Left ventricle myocardium superior (tissue), 1 donor: Measurements from ENCODE around the gene MSH6. TPM values are rescaled to one million over a fixed set of nuclear protein-coding genes. Genes with fewer than 3 reads are reported as not detected.

Source experiments
- ATAC-seq: fragments of 200-7000 bp; cut with Tn5 transposase; one replicate; pipeline ENCODE4 v1.9.1; 2020; ENCODE audit warnings: mild to moderate bottlenecking, moderate library complexity
- DNase-seq: peaks from one replicate; pipeline ENCODE4 v3.0.0-alpha.2; 2020
- intact Hi-C: fragments of 100-400 bp; cut with micrococcal nuclease; formaldehyde crosslinking; loops from one replicate; pipeline ENCODE4 v1.11.0; 2022
- total RNA-seq: library from RNA; stranded (reverse); fragmentation: NEBNext Ultra II Directional; extraction: Animal tissue kit (Norgen Biotek cat#: 25700); gene quantifications from one replicate; pipeline ENCODE4 v1.2.1, GENCODE V29; 2021
- donor health status: DM: no; HTN: yes; CAD: no; lungs with severe emphysema.

The MSH6 gene
- total RNA-seq, 1 donor from 2014 or later, result 24.7 TPM

- no peak for ATAC-seq
- no peak for DNase-seq
- intact Hi-C loops, result no loop called here
These were observed 4.1 kb upstream of the MSH6 start for GRCh38 chr2:47778698-47779425.

DNA sequence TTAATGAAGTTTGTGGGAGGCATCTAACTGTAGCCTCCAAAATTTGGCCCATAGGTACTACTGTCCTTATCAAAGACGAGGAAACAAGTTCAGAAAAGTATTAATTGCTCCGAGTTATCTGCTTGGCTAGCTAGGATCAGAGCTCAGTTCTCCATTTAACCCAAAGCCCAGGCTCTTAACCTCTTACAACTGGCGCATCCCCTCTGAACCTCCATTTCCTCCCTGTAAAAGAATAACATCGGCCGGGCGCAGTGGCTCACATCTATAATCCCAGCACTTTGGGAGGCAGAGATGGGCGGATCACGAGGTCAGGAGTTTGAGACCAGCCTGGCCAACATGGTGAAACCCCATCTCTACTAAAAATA lies 3.5 kb upstream of the MSH6 start:
- DNase-seq (no peak), ATAC-seq (no peak)
- intact Hi-C loops, result no loop called here

GRCh38 chr2:47782381-47782670 lies 619 bp upstream of the MSH6 start:
- DNase-seq, result no peak
- peak; percentile 2 for ATAC-seq
- intact Hi-C loops, result no loop called here

GRCh38 chr2:47783486-47784351 lies 774 bp downstream of the MSH6 start:
- intact Hi-C loops, result no loop called here
- ATAC-seq, result peak; percentile 38
- peak; percentile 70 for DNase-seq

DNA sequence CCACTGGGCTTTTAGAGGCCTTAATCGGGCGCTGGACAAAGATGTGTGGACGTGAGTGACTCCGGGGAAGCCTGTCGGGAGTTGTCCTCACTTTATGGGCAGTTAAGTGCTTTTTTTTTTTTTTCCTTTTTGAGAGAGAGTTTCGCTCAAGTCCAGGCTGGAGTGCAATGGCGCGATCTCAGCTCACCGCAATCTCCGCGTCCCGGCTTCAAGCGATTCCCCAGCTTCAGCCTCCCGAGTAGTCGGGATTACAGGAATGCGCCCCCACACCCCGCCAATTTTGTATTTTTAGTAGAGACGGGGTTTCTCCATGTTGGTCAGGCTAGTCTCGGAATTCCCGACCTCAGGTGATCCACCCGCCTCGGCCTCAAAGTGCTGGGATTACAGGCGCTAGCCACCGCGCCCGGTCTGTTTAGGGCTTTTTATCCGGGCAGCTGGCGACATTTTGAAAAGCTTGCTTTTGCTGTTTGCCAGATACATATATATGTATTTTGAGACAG lies 1.5 kb downstream of the MSH6 start:
- no peak for ATAC-seq
- no peak for DNase-seq
- intact Hi-C loops, result no loop called here

- ATAC-seq, result no peak
- intact Hi-C loops, result no loop called here
- no peak for DNase-seq
These were observed 3.0 kb downstream of the MSH6 start for GRCh38 chr2:47785986-47786385.

GRCh38 chr2:47796090-47796697 lies 13.2 kb downstream of the MSH6 start:
- intact Hi-C loops, result no loop called here
- DNase-seq (no peak), ATAC-seq (no peak)

- intact Hi-C loops, result no loop called here
- ATAC-seq (peak; percentile 59), DNase-seq (no peak)
These were observed 15.7 kb downstream of the MSH6 start for GRCh38 chr2:47798631-47799030.

DNA sequence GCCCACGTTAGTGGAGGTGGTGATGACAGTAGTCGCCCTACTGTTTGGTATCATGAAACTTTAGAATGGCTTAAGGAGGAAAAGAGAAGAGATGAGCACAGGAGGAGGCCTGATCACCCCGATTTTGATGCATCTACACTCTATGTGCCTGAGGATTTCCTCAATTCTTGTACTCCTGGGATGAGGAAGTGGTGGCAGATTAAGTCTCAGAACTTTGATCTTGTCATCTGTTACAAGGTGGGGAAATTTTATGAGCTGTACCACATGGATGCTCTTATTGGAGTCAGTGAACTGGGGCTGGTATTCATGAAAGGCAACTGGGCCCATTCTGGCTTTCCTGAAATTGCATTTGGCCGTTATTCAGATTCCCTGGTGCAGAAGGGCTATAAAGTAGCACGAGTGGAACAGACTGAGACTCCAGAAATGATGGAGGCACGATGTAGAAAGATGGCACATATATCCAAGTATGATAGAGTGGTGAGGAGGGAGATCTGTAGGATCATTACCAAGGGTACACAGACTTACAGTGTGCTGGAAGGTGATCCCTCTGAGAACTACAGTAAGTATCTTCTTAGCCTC lies 16.2 kb downstream of the MSH6 start:
- intact Hi-C loops, result no loop called here
- DNase-seq, result no peak
- ATAC-seq, result no peak

GRCh38 chr2:47801118-47801517 lies 18.2 kb downstream of the MSH6 start:
- ATAC-seq, result no peak
- DNase-seq, result no peak
- intact Hi-C loops, result no loop called here

GRCh38 chr2:47803363-47803762 lies 20.4 kb downstream of the MSH6 start:
- intact Hi-C loops, result no loop called here
- no peak for ATAC-seq
- no peak for DNase-seq

- intact Hi-C loops, result no loop called here
- ATAC-seq, result no peak
- DNase-seq, result no peak
These were observed 20.8 kb downstream of the MSH6 start for GRCh38 chr2:47803770-47804169.

DNA sequence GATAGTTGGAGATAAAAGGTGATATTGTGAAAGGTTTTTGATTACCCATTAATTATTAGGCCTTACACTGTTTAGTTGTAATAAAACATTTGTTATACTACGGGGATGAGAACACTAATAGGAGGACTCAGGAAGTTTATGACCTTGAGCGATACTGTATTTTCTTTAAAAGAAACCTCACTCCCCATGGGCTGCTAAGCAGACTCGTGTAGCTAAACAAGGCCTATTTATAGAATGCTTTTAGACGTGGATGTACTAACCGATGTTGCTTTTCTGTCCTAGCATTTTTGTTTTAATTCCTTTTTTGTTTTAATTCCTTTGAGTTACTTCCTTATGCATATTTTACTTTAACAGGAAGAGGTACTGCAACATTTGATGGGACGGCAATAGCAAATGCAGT lies 22.9 kb downstream of the MSH6 start:
- intact Hi-C loops, result no loop called here
- DNase-seq (no peak), ATAC-seq (no peak)

GRCh38 chr2:47808614-47809013 lies 25.7 kb downstream of the MSH6 start:
- ATAC-seq, result no peak
- intact Hi-C loops, result no loop called here
- DNase-seq, result no peak

GRCh38 chr2:47809903-47810302 lies 27.0 kb downstream of the MSH6 start:
- intact Hi-C loops, result no loop called here
- DNase-seq (no peak), ATAC-seq (no peak)

DNA sequence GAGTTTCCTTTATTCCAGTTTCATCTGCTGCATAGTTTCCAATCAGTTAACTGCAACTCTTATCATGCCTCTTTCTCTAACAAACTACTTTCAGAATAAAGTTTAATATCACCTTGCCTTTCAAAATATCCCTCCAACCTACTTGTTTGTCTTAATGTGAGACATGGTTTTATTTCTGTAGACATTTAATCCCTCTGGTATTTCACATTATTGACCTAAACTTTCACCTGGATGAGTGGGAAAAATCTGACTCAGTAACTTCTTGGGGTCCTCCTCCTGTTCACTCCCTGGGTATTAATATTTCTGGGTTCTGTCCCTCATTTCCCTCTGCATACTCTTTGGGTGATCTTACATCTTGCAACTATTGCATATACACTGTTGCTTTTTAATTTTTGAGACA lies 27.9 kb downstream of the MSH6 start:
- ATAC-seq (no peak), DNase-seq (no peak)
- intact Hi-C loops, result no loop called here

GRCh38 chr2:47811668-47812067 lies 28.7 kb downstream of the MSH6 start:
- intact Hi-C loops, result no loop called here
- DNase-seq, result no peak
- ATAC-seq, result no peak

- DNase-seq, result no peak
- intact Hi-C loops, result no loop called here
- no peak for ATAC-seq
These were observed 32.8 kb downstream of the MSH6 start for GRCh38 chr2:47815764-47816163.

GRCh38 chr2:47818777-47819176 lies 35.8 kb downstream of the MSH6 start:
- no peak for DNase-seq
- intact Hi-C loops, result no loop called here
- ATAC-seq, result peak; percentile 43

- DNase-seq, result no peak
- no peak for ATAC-seq
- intact Hi-C loops, result no loop called here
These were observed 36.9 kb downstream of the MSH6 start for GRCh38 chr2:47819834-47820233.
